Stimulated activated CD8-positive, alpha-beta memory T cell treated with anti-CD3 and anti-CD28 coated beads, Interleukin-12 subunit alpha, Interleukin-12 subunit beta, amount 100 ng/mL, for 1 hour (primary cell): ENCODE results near the gene RPL3.
A peak's percentile ranks its signal among the peaks of the same experiment; 100 is the strongest.

ENCODE experiments used
- DNase-seq: peaks from one replicate; pipeline ENCODE4 v3.0.0-alpha.2; 2020; ENCODE audit warnings: low read depth

Gene RPL3

GRCh38 chr22:39317084-39317774, 2.2 kb downstream of the RPL3 start:
- no peak for DNase-seq

GRCh38 chr22:39316440-39317083, 2.9 kb downstream of the RPL3 start:
- peak; percentile 63 for DNase-seq

GRCh38 chr22:39315389-39315788, 4.0 kb downstream of the RPL3 start:
- no peak for DNase-seq

GRCh38 chr22:39314251-39314971, 5.0 kb downstream of the RPL3 start:
- no peak for DNase-seq

GRCh38 chr22:39313258-39314001, 6.0 kb downstream of the RPL3 start:
- no peak for DNase-seq

GRCh38 chr22:39312410-39312809, 7.0 kb downstream of the RPL3 start:
- no peak for DNase-seq

GRCh38 chr22:39311592-39312400, 7.6 kb downstream of the RPL3 start:
- DNase-seq = no peak

- no peak for DNase-seq
Observed at GRCh38 chr22:39309881-39310714, 9.3 kb downstream of the RPL3 start.

- no peak for DNase-seq
Observed at GRCh38 chr22:39309364-39309861, 10.0 kb downstream of the RPL3 start.

- DNase-seq = no peak
Observed at GRCh38 chr22:39308614-39309363, 10.6 kb downstream of the RPL3 start.

- peak; percentile 22 for DNase-seq
Observed at GRCh38 chr22:39306456-39307361, 12.7 kb downstream of the RPL3 start.

GRCh38 chr22:39303892-39304671, 15.3 kb downstream of the RPL3 start:
- no peak for DNase-seq

- DNase-seq = no peak
Observed at GRCh38 chr22:39303358-39303757, 16.1 kb downstream of the RPL3 start.

GRCh38 chr22:39302431-39302960, 16.9 kb downstream of the RPL3 start:
- DNase-seq = no peak

- no peak for DNase-seq
Observed at GRCh38 chr22:39301926-39302325, 17.5 kb downstream of the RPL3 start.

GRCh38 chr22:39301108-39301507, 18.3 kb downstream of the RPL3 start:
- DNase-seq = no peak

GRCh38 chr22:39300186-39300830, 19.1 kb downstream of the RPL3 start:
- no peak for DNase-seq
